DLD1 (cell line): ENCODE data around the gene CAV3.

Experiments used
- in situ Hi-C: cut with HindIII; loops from 2 replicates; pipeline ENCODE4 v1.10.0; 2017; ENCODE audit warnings: low sequenced_read_pairs

The CAV3 gene

DNA sequence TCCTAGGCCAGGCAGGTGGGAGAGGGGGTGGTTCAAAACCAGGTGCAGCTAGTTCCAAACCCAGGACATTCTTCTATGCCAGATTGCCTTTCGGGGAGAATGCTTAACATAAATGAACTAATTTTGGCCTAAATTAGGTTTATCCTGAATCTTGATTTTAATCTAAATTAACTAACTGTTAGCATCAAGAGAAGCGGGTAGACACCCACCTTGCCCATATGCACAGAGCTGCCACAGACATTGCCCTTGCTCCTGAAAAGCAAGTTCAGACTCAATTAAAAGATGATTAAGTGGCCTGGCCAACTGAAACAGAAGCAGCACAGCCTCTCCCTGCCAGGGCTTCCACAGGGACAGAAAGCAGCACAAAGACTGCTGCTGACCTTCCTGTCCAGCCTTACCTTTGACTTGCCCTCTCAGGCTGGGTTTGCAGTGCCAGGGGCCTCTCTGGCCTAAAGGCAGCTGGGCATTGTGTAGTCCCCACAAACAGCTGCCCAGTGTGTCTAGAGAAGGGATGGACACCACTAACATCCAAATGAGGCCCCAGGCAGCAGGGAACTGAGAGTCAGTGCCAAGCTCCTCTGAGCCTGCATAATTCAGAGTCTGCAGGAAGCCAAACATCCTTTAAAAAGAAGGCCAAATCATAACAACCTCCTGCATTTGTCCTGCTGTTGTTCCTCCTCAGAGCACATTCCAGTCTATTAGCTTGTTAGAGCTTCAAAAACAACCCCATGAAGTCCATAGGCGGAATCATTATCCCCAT lies 51.3 kb downstream of the CAV3 start:
- in situ Hi-C loops, result no loop called here

- in situ Hi-C loops, result no loop called here
These were observed 56.9 kb downstream of the CAV3 start for GRCh38 chr3:8790529-8790928.

DNA sequence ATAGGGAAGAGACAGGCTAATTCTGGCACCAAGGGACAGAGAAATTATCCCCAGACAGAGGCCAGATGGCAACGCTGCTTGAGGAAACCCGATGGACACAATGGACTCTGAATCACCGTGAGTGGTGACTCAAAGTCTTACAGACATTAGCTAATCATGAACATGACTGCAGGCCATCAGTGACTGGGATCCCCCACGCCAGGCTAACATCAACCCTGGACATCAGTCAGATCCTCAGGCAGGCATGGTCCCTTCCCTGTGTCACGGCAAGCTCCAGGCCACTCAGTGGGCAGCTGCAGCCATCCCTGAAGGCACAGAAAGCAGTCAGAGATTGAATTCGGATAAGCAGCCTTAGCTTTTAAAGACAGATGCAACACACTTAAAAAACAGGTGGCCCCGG lies 59.6 kb downstream of the CAV3 start:
- in situ Hi-C loops, result no loop called here

DNA sequence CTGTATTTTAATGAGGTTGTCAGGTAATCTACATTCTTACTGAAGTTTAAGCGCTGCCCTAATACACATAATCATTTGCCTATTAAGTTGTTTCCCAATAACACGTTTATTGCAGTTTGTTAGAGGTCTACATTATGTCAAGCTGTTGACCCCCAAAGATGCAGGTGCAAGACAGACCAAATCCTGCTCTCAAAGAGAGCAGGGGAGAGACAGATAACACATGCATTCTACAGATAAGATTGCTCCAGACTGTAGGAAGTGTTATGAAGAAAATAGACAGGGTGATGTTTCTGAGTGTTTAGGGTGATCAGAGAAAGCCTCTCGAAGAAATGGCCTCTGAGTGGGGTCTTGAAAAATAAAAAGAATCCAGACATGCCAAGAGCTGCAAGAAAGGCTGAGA lies 60.6 kb downstream of the CAV3 start:
- in situ Hi-C loops, result no loop called here
